HG02973 (cell line): Measurements from ENCODE around the gene CEACAM6.
"Not testable (repeated sequence)": the region's sequence is repeated elsewhere in the genome, so short reads cannot be mapped to it uniquely, and the experiment has no call there.

ENCODE experiments used
- ATAC-seq: cut with Tn5 transposase; IDR thresholded peaks from one replicate; pipeline ENCODE4 v1.9.1; 2021; ENCODE audit warnings: moderate library complexity; ENCODE audit not compliant: unreplicated experiment

CEACAM6 gene

GRCh38 chr19:41746593-41747227, 8.6 kb upstream of the CEACAM6 start:
- no peak for ATAC-seq

GRCh38 chr19:41748012-41748411, 7.3 kb upstream of the CEACAM6 start:
- ATAC-seq: no peak

GRCh38 chr19:41750248-41751134, 4.8 kb upstream of the CEACAM6 start:
- not testable (repeated sequence) for ATAC-seq

- no peak for ATAC-seq
Measured at GRCh38 chr19:41753159-41753558, 2.2 kb upstream of the CEACAM6 start.

GRCh38 chr19:41753936-41754529, 1.3 kb upstream of the CEACAM6 start:
- ATAC-seq: no peak

- no peak for ATAC-seq
Measured at GRCh38 chr19:41758846-41759245, 3.5 kb downstream of the CEACAM6 start.

- no peak for ATAC-seq
Measured at GRCh38 chr19:41767115-41767514, 11.8 kb downstream of the CEACAM6 start.

- not testable (repeated sequence) for ATAC-seq
Measured at GRCh38 chr19:41768105-41768504, 12.8 kb downstream of the CEACAM6 start.

GRCh38 chr19:41769608-41770007, 14.3 kb downstream of the CEACAM6 start:
- ATAC-seq: no peak

- ATAC-seq: no peak
Measured at GRCh38 chr19:41771410-41771809, 16.1 kb downstream of the CEACAM6 start.

- no peak for ATAC-seq
Measured at GRCh38 chr19:41774515-41774980, 19.2 kb downstream of the CEACAM6 start.

- no peak for ATAC-seq
Measured at GRCh38 chr19:41776700-41777099, 21.4 kb downstream of the CEACAM6 start.

GRCh38 chr19:41783612-41784011, 28.3 kb downstream of the CEACAM6 start:
- no peak for ATAC-seq

- no peak for ATAC-seq
Measured at GRCh38 chr19:41784312-41784711, 29.0 kb downstream of the CEACAM6 start.

GRCh38 chr19:41784743-41785142, 29.4 kb downstream of the CEACAM6 start:
- ATAC-seq: no peak

- ATAC-seq: no peak
Measured at GRCh38 chr19:41785653-41786052, 30.3 kb downstream of the CEACAM6 start.

- ATAC-seq: no peak
Measured at GRCh38 chr19:41787055-41787454, 31.7 kb downstream of the CEACAM6 start.

GRCh38 chr19:41788518-41788917, 33.2 kb downstream of the CEACAM6 start:
- not testable (repeated sequence) for ATAC-seq

GRCh38 chr19:41789053-41789452, 33.7 kb downstream of the CEACAM6 start:
- not testable (repeated sequence) for ATAC-seq

GRCh38 chr19:41792513-41793413, 37.4 kb downstream of the CEACAM6 start:
- ATAC-seq: no peak

GRCh38 chr19:41793414-41793727, 38.0 kb downstream of the CEACAM6 start:
- ATAC-seq: no peak
